ENCODE data around the gene RRP1B.
"Not testable (repeated sequence)": the region's sequence is repeated elsewhere in the genome, so short reads cannot be mapped to it uniquely, and the experiment has no call there.

RRP1B gene

GRCh38 chr21:43659136-43660000 lies at the start of gene RRP1B, which contains the start of gene HSF2BP:
Gene RRP1B (plus strand): TSS chr21:43659560. CDS start chr21:43659665, 105 bp downstream.
Gene HSF2BP (minus strand): TSS chr21:43659488. CDS start chr21:43658096, 1,392 bp downstream.
- DNase-seq: peak; percentile 75

GRCh38 chr21:43611598-43612369 lies 47.6 kb upstream of the RRP1B start:
- no peak for DNase-seq

GRCh38 chr21:43613755-43614638 lies 45.4 kb upstream of the RRP1B start:
- no peak for DNase-seq

GRCh38 chr21:43614839-43615238 lies 44.5 kb upstream of the RRP1B start:
- DNase-seq: no peak

- not testable (repeated sequence) for DNase-seq
These were observed 42.5 kb upstream of the RRP1B start for GRCh38 chr21:43616861-43617260.

- DNase-seq: no peak
These were observed 40.4 kb upstream of the RRP1B start for GRCh38 chr21:43618940-43619339.

- no peak for DNase-seq
These were observed 40.0 kb upstream of the RRP1B start for GRCh38 chr21:43619344-43619743.

GRCh38 chr21:43619856-43620255 lies 39.5 kb upstream of the RRP1B start:
- no peak for DNase-seq

GRCh38 chr21:43622796-43623195 lies 36.6 kb upstream of the RRP1B start:
- DNase-seq: no peak

- no peak for DNase-seq
These were observed 35.8 kb upstream of the RRP1B start for GRCh38 chr21:43623588-43623987.

- no peak for DNase-seq
These were observed 35.0 kb upstream of the RRP1B start for GRCh38 chr21:43624339-43624738.

- DNase-seq: no peak
These were observed 33.0 kb upstream of the RRP1B start for GRCh38 chr21:43626390-43626789.

- DNase-seq: no peak
These were observed 31.8 kb upstream of the RRP1B start for GRCh38 chr21:43627527-43627926.

GRCh38 chr21:43631411-43632107 lies 27.8 kb upstream of the RRP1B start:
- DNase-seq: no peak

GRCh38 chr21:43632373-43632905 lies 26.9 kb upstream of the RRP1B start:
- DNase-seq: no peak

- DNase-seq: no peak
These were observed 24.7 kb upstream of the RRP1B start for GRCh38 chr21:43634618-43635017.

GRCh38 chr21:43635436-43635835 lies 23.9 kb upstream of the RRP1B start:
- DNase-seq: no peak

- DNase-seq: no peak
These were observed 21.7 kb upstream of the RRP1B start for GRCh38 chr21:43637530-43638158.

GRCh38 chr21:43639470-43640353 lies 19.6 kb upstream of the RRP1B start:
- DNase-seq: no peak

GRCh38 chr21:43640400-43640799 lies 19.0 kb upstream of the RRP1B start:
- no peak for DNase-seq

Measured in NCI-H1417 treated with DMSO at 0.1 percent for 48 hours (cell line).